Measurements from ENCODE around the gene ENPP1. TPM values are rescaled to one million over a fixed set of nuclear protein-coding genes. Genes with fewer than 3 reads are reported as not detected.

The ENPP1 gene
- total RNA-seq, 2 experiments from 2014 or later: 2.0 to 2.7 TPM

GRCh38 chr6:131782764-131783163 lies 25.1 kb upstream of the ENPP1 start:
- ChIA-PET POLR2A (no interaction called here), CTCF (interaction anchor here (1.2 to 2.0 kb wide), 2 partner anchors 88 to 127 kb away, joined by 3 to 6 read pairs; no protein-coding TSS in a partner anchor)

- ChIA-PET CTCF (no interaction called here), POLR2A (no interaction called here)
Measured at GRCh38 chr6:131784561-131784960, 23.3 kb upstream of the ENPP1 start.

GRCh38 chr6:131787079-131787478 lies 20.7 kb upstream of the ENPP1 start:
- ChIA-PET CTCF (no interaction called here), POLR2A (no interaction called here)

GRCh38 chr6:131787766-131788712 lies 19.8 kb upstream of the ENPP1 start:
- POLR2A ChIA-PET: no interaction called here
- CTCF ChIA-PET: no interaction called here

GRCh38 chr6:131789219-131789618 lies 18.6 kb upstream of the ENPP1 start:
- ChIA-PET POLR2A (no interaction called here), CTCF (no interaction called here)

- POLR2A ChIA-PET: no interaction called here
Measured at GRCh38 chr6:131791476-131791875, 16.3 kb upstream of the ENPP1 start.

GRCh38 chr6:131792091-131792496 lies 15.7 kb upstream of the ENPP1 start:
- POLR2A ChIA-PET: no interaction called here
- CTCF ChIA-PET: no interaction called here

More at GRCh38 chr6:131791476-131791875, 16.3 kb upstream of the ENPP1 start:
- CTCF ChIA-PET: no interaction called here

- CTCF ChIA-PET: no interaction called here
- POLR2A ChIA-PET: no interaction called here
Measured at GRCh38 chr6:131795366-131795765, 12.5 kb upstream of the ENPP1 start.

GRCh38 chr6:131802347-131802746 lies 5.5 kb upstream of the ENPP1 start:
- CTCF ChIA-PET: no interaction called here

GRCh38 chr6:131803007-131803769 lies 4.6 kb upstream of the ENPP1 start:
- ChIA-PET POLR2A (no interaction called here), CTCF (no interaction called here)

More at GRCh38 chr6:131802347-131802746, 5.5 kb upstream of the ENPP1 start:
- POLR2A ChIA-PET: no interaction called here

- ChIA-PET POLR2A (interaction anchor here (0.6 to 0.7 kb wide), 2 partner anchors 69 to 115 kb away, joined by 5 to 12 read pairs; no protein-coding TSS in a partner anchor), CTCF (no interaction called here)
Measured at GRCh38 chr6:131804131-131804530, 3.7 kb upstream of the ENPP1 start.

GRCh38 chr6:131807321-131807643 lies 538 bp upstream of the ENPP1 start:
- ChIA-PET CTCF (interaction anchor here (1.3 kb wide), 1 partner anchor 108 kb away, joined by 3 read pairs; no protein-coding TSS in a partner anchor), POLR2A (no interaction called here)

GRCh38 chr6:131808460-131809269 lies 845 bp downstream of the ENPP1 start:
- CTCF ChIA-PET: no interaction called here
- POLR2A ChIA-PET: no interaction called here

- POLR2A ChIA-PET: no interaction called here
- CTCF ChIA-PET: no interaction called here
Measured at GRCh38 chr6:131811500-131811899, 3.7 kb downstream of the ENPP1 start.

- ChIA-PET CTCF (interaction anchor here (0.6 kb wide), 1 partner anchor 76 kb away, joined by 3 read pairs; no protein-coding TSS in a partner anchor), POLR2A (no interaction called here)
Measured at GRCh38 chr6:131813991-131814390, 6.2 kb downstream of the ENPP1 start.

GRCh38 chr6:131816869-131817268 lies 9.0 kb downstream of the ENPP1 start:
- ChIA-PET POLR2A (no interaction called here), CTCF (no interaction called here)

GRCh38 chr6:131819572-131820124 lies 11.8 kb downstream of the ENPP1 start:
- POLR2A ChIA-PET: no interaction called here
- CTCF ChIA-PET: no interaction called here

GRCh38 chr6:131821010-131821807 lies 13.4 kb downstream of the ENPP1 start:
- ChIA-PET CTCF (no interaction called here), POLR2A (no interaction called here)

GRCh38 chr6:131822119-131822518 lies 14.3 kb downstream of the ENPP1 start:
- ChIA-PET CTCF (no interaction called here), POLR2A (no interaction called here)
